Measurements from ENCODE around the gene LCN12.

DNA sequence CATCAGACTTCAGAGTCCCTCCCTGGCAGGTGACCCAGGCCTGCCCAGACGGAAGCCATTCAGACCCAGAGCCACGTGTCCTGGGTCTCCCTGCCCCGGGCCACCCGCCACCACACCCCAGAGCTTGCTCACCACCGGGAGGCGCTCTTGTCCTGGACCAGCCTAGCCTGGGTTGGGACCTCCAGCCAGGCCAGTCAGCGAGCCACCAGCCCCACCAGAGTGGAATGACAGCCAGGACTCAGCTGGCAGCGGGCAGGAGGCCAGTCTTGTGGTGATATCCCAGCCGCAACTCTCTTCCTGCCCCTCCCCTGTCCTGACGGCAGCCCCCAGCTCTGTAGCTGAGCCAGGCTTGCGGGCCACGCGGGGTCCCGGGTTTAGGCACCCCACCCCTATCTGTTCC, 23.6 kb downstream of the LCN12 start:
- TF ChIP-seq POLR2AphosphoS5 (IDR thresholded peaks at IDR 0.05) (no peak), POLR2A (IDR thresholded peaks at IDR 0.05) (no peak)
